ENCODE data around the gene GRID2.

DNA sequence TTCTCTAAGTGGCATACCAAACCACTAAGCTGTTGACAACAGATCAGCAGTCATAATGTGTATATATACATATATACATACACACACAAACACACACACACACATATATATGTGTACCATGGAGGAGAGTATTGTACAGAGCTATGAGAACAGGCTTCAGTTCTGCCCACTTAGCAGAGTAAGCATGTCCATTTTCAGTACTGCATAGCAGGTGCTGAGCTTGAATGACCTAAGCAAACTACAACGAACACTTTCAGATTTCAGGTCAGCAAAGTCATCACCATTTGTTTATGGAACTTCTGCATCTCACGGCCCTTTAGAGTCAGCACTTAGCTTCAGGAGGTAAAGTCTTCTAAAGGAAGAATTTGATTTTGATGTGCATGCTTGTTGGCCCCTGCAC, 789.0 kb downstream of the GRID2 start:
- TF ChIP-seq, protein P1, sequence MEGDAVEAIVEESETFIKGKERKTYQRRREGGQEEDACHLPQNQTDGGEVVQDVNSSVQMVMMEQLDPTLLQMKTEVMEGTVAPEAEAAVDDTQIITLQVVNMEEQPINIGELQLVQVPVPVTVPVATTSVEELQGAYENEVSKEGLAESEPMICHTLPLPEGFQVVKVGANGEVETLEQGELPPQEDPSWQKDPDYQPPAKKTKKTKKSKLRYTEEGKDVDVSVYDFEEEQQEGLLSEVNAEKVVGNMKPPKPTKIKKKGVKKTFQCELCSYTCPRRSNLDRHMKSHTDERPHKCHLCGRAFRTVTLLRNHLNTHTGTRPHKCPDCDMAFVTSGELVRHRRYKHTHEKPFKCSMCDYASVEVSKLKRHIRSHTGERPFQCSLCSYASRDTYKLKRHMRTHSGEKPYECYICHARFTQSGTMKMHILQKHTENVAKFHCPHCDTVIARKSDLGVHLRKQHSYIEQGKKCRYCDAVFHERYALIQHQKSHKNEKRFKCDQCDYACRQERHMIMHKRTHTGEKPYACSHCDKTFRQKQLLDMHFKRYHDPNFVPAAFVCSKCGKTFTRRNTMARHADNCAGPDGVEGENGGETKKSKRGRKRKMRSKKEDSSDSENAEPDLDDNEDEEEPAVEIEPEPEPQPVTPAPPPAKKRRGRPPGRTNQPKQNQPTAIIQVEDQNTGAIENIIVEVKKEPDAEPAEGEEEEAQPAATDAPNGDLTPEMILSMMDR (IDR thresholded peaks at IDR 0.05), result no peak
- no peak for TF ChIP-seq POLR2A (IDR thresholded peaks at IDR 0.05)
